Right lung (tissue), 5 donors: ENCODE data around the gene COX5B. TPM values are rescaled to one million over a fixed set of nuclear protein-coding genes. Genes with fewer than 3 reads are reported as not detected.
A peak's percentile ranks its signal among the peaks of the same experiment; 100 is the strongest.
"Not testable (repeated sequence)": the region's sequence is repeated elsewhere in the genome, so short reads cannot be mapped to it uniquely, and the experiment has no call there.

Experiments
- DNase-seq, 2 donors: peaks; one replicate each; pipeline ENCODE4 v3.0.0-alpha.2; 2013
- polyA plus RNA-seq, 5 donors: library from polyadenylated mRNA; unstranded; fragments of 120-200 nt; gene quantifications; one replicate each; pipeline versions ENCODE4 v1.2.1 to v1.2.3, GENCODE V29; 2013; ENCODE audit warnings: inconsistent platforms in 1 of 5, low replicate concordance in 1 of 5; ENCODE audit not compliant: insufficient read length in 5 of 5, insufficient read depth in 1 of 5

COX5B gene
- polyA plus RNA-seq, 5 donors: 110 to 149 (median 127) TPM

GRCh38 chr2:97671526-97671925 lies 25.7 kb downstream of the COX5B start:
- DNase-seq: no peak

- not testable (repeated sequence) for DNase-seq
Observed at GRCh38 chr2:97672606-97673140, 26.8 kb downstream of the COX5B start.

GRCh38 chr2:97673182-97673914 lies 27.5 kb downstream of the COX5B start:
- DNase-seq: no peak

GRCh38 chr2:97673915-97674283 lies 28.0 kb downstream of the COX5B start:
- no peak for DNase-seq

GRCh38 chr2:97675430-97676113 lies 29.7 kb downstream of the COX5B start:
- no peak for DNase-seq

DNA sequence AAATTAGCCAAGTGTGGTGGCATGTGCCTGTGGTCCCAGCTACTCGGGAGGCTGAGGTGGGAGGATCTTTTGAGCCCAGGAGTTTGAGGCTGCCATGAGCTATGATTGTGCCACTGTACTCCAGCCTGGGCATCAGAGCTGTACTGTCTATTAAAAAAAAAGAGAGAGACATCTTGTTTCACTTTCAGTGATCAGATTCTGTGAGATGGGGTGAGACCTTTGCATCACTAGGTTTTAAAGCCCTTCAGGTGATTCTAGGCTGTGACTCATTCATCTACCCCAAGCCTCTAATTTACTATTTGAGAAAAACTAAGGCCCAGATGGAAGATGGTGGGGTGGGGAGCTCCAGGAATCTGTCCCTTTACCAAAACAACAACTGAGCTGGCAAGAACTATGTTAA lies 30.8 kb downstream of the COX5B start:
- no peak for DNase-seq

DNA sequence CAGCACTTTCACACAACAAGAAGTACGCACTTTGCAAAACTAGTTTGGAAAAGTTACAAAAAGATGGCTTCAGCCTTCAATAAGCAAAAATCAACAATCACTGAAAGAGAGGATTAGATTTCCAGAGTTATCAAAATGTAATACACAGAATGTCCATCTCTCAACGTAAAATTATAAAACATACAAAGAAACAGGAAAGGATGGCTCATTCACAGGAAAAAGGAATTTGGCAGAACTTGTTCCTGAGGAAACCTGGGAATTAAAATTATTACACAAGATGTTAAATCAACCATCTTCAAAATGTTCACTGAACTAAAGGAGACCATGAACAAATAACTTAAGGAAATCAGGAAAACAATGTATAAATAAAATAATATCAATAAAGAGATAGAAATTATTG lies 31.6 kb downstream of the COX5B start:
- no peak for DNase-seq

- no peak for DNase-seq
Observed at GRCh38 chr2:97678298-97678697, 32.4 kb downstream of the COX5B start.

- not testable (repeated sequence) for DNase-seq
Observed at GRCh38 chr2:97687235-97687634, 41.4 kb downstream of the COX5B start.

GRCh38 chr2:97688062-97688827 lies 42.4 kb downstream of the COX5B start:
- no peak for DNase-seq

DNA sequence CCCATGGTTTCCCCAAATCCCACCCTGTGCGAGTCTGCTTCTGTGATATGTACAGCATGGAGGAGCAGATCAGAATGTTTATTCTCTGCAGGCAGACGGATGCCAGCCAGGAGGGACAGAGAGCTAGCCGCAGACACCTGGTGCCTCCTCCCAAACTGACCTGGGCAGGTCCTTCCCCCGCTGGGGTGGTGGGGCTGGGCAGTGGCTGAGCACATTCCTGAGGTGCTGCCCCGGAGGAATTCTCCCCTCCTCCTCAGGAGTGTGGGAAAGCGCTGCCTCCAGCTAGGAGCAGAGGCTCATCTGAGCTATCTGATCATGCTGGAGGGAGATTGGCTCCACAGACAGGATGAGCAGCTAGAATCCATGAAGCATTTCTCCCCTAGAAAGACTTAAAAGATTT lies 45.3 kb downstream of the COX5B start:
- DNase-seq: no peak

DNA sequence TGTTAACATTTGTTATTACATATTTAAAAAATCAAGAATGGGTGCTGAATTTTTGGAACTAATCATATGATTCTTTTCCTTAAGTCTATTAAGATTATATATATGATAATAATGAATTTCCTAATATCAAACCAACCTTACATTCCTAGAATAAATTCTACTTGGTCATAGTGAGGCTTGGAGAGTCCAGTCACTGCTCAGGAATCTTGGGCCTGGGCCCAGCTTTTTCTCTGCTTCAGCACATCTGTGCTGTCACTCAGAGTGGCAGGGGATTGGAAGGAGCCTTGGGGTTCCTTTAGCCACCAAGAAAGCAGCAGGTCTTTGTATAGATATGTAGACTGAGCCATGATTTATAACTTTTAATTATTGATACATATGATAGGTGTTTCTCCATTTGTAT lies 47.6 kb downstream of the COX5B start:
- no peak for DNase-seq

- no peak for DNase-seq
Observed at GRCh38 chr2:97695744-97696143, 49.9 kb downstream of the COX5B start.

DNA sequence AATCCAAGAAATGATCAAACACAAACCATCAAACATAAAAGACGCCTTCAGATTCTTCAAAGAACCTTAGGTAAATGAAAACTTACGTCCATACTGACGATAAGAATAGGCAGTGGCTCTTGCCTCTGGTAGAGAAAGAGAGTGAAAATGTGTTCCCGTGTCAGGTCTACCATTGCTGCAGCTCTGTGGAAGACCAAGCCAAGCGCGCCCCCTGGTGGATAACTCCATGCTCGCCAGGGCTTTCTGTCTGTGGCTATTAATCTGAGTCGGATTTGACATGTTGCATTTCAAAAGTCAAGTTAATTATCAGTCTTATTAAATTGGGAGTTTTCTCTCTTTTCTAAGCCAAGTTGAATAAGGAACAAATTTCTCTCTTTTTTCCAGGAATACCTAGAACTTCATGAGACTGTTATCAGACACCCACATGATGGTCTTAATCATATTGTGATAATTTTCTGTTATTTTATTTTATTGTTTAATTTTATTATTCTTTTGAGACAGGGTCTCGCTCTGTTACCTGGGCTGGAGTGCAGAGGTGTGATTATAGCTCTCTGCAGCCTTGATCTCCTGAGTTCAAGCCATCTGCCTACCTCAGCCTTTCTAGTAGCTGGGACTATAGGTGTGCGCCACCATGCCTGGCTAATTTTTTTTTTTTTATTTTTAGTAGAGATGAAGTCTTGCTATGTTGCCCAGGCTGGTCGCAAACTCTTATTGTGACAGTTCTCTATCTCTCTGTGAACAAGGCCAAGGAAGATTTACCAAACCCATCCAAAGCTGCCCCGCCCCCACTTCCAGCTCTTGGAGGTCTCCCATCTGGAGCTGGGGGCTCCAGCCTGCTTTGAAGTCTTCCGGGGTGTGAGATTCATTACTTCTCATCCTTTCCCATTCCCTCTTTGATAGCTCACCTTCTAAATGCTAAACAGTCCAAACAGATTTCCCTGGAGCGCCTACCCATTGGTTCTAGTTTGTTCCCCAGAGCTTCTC lies 51.7 kb downstream of the COX5B start:
- peak; percentile 66 to 76 for DNase-seq

Other genes with a start within 250 kb of the COX5B start
- 10 to 100 TPM; 17.4 to 58.2 (median 51.2) TPM for gene ANKRD36B, start 56.2 kb upstream of the COX5B start, polyA plus RNA-seq
- gene ACTR1B, start 18.0 kb downstream of the COX5B start, polyA plus RNA-seq: 10 to 100 TPM; 38.3 to 60.3 (median 50.0) TPM
- 10 to 100 TPM; 17.9 to 28.9 (median 20.9) TPM for gene C2orf92, start 23.7 kb downstream of the COX5B start, polyA plus RNA-seq
- 1 to 10 TPM; 1.5 to 2.4 (median 1.8) TPM for gene ZAP70, start 67.5 kb downstream of the COX5B start, polyA plus RNA-seq